Measurements from ENCODE around the gene CITED4.

DNA sequence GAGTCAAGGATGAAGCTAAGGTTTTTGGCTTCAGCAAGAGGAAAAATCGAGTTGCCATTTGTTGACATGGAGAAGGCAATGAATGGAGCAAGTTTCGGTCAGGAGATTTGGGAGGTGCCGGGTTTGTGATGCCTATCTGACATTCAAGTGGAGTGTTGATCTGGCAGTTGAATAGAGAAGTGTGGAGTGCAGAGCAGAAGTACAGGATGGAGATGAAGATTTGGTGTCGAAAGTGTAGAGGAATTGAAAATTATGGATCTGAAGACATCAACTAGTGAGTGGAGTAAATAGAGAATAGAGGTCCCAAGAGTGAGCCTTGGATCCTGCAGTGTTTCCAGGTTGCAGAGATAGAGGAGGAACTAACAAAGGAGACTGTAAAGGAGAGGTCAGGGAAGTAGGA is 25.9 kb downstream of the CITED4 start:
- TF ChIP-seq ZBTB7A (IDR thresholded peaks at IDR 0.05; ENCODE audit: low read depth), result no peak
- TF ChIP-seq, protein P1, sequence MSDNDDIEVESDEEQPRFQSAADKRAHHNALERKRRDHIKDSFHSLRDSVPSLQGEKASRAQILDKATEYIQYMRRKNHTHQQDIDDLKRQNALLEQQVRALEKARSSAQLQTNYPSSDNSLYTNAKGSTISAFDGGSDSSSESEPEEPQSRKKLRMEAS (IDR thresholded peaks at IDR 0.05), result no peak
- TF ChIP-seq, protein P2, sequence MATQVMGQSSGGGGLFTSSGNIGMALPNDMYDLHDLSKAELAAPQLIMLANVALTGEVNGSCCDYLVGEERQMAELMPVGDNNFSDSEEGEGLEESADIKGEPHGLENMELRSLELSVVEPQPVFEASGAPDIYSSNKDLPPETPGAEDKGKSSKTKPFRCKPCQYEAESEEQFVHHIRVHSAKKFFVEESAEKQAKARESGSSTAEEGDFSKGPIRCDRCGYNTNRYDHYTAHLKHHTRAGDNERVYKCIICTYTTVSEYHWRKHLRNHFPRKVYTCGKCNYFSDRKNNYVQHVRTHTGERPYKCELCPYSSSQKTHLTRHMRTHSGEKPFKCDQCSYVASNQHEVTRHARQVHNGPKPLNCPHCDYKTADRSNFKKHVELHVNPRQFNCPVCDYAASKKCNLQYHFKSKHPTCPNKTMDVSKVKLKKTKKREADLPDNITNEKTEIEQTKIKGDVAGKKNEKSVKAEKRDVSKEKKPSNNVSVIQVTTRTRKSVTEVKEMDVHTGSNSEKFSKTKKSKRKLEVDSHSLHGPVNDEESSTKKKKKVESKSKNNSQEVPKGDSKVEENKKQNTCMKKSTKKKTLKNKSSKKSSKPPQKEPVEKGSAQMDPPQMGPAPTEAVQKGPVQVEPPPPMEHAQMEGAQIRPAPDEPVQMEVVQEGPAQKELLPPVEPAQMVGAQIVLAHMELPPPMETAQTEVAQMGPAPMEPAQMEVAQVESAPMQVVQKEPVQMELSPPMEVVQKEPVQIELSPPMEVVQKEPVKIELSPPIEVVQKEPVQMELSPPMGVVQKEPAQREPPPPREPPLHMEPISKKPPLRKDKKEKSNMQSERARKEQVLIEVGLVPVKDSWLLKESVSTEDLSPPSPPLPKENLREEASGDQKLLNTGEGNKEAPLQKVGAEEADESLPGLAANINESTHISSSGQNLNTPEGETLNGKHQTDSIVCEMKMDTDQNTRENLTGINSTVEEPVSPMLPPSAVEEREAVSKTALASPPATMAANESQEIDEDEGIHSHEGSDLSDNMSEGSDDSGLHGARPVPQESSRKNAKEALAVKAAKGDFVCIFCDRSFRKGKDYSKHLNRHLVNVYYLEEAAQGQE (IDR thresholded peaks at IDR 0.05; ENCODE audit: low read depth), result no peak
- no peak for TF ChIP-seq RAD21 (IDR thresholded peaks at IDR 0.05; ENCODE audit: low read depth)
- no peak for TF ChIP-seq EP300 (IDR thresholded peaks at IDR 0.05; ENCODE audit: borderline replicate concordance)
- TF ChIP-seq CREB1 (IDR thresholded peaks at IDR 0.05; ENCODE audit: low read depth), result no peak
- no peak for TF ChIP-seq TEAD4 (IDR thresholded peaks at IDR 0.05)
- no peak for TF ChIP-seq YY1 (IDR thresholded peaks at IDR 0.05; ENCODE audit: low read depth)
- TF ChIP-seq FOXM1 (IDR thresholded peaks at IDR 0.05; ENCODE audit: borderline replicate concordance, low read depth), result no peak
- TF ChIP-seq TAF1 (IDR thresholded peaks at IDR 0.05; ENCODE audit: low read depth), result no peak
- no peak for TF ChIP-seq EGR1 (IDR thresholded peaks at IDR 0.05)
- no peak for TF ChIP-seq CEBPB (IDR thresholded peaks at IDR 0.05)

Data from Ishikawa (cell line).